ENCODE data around the gene TMED9.

GRCh38 chr5:177546258-177546741, 45.7 kb upstream of the TMED9 start:
- TF ChIP-seq GATA3 (IDR thresholded peaks at IDR 0.05; ENCODE audit: low read depth, low read length) = no peak
- TF ChIP-seq GATA2 (IDR thresholded peaks at IDR 0.05; ENCODE audit: low read depth, low read length) = peak; percentile 34; the same call in 1 of the 2 replicates
